Uterus (tissue), 2 donors: Measurements from ENCODE around the gene CARS1.

Experiments
- CTCF ChIP-seq, 4 experiments: fragments of 200-600 bp in 2 of 4; fragments of 450-650 bp in 2 of 4; sonication (generic) in 2 of 4; IDR thresholded peaks; one replicate each; pipeline ENCODE4 v1.5.1; 2016 to 2019; ENCODE audit warnings: antibody characterized with exemption in 4 of 4, mild to moderate bottlenecking in 2 of 4, moderate library complexity in 1 of 4
- POLR2A ChIP-seq, 2 donors: fragments of 450-650 bp; IDR thresholded peaks; one replicate each; pipeline ENCODE4 v1.6.1; 2016; ENCODE audit warnings: antibody characterized with exemption in 2 of 2, mild to moderate bottlenecking in 1 of 2, moderate library complexity in 1 of 2

- TF ChIP-seq CTCF (IDR thresholded peaks at IDR 0.05): no peak
- no peak for TF ChIP-seq POLR2A (IDR thresholded peaks at IDR 0.05)
Observed at GRCh38 chr11:3051196-3052108, 5.8 kb downstream of the CARS1 start.
